GM12878 (cell line): ENCODE data around the gene FMN2. TPM values are rescaled to one million over a fixed set of nuclear protein-coding genes. Genes with fewer than 3 reads are reported as not detected.

ENCODE experiments used
- ATAC-seq: fragments of 200-7000 bp; cut with Tn5 transposase; 3 replicates; pipeline ENCODE4 v1.9.1; 2020; ENCODE audit warnings: mild to moderate bottlenecking, moderate library complexity
- BruUV-seq: library from RNA; stranded (reverse); fragments of 400-500 nt; replicated peaks from 2 replicates; lab custom pipeline; 2021; lab: Mats Ljungman, UMichigan
- CTCF ChIA-PET: fragments of 300-600 bp; sonication (Branson Sonifier 250); formaldehyde crosslinking; extraction: SDS; loops from one replicate; lab custom pipeline; 2021; ENCODE audit warnings: inconsistent platforms; lab: Yijun Ruan, JAX
- POLR2A ChIA-PET: fragments of 350-600 bp; formaldehyde crosslinking; extraction: SDS; loops from one replicate; lab custom pipeline; 2021; ENCODE audit warnings: inconsistent platforms; lab: Charles Lee
- RAD21 ChIA-PET: fragments of 300-600 bp; sonication (Branson Sonifier 250); formaldehyde crosslinking; loops from one replicate; lab custom pipeline; 2023; ENCODE audit warnings: antibody characterized with exemption; ENCODE audit not compliant: unreplicated experiment; lab: Charles Lee
- SMC1A ChIA-PET: fragments of 300-600 bp; sonication (Branson Sonifier 250); formaldehyde crosslinking; loops from one replicate; lab custom pipeline; 2023; ENCODE audit not compliant: unreplicated experiment, uncharacterized antibody; lab: Charles Lee
- DNase-seq: peaks from one replicate; pipeline ENCODE4 v3.0.0-alpha.2; 2011; ENCODE audit warnings: low read depth, low spot score
- FAIRE-seq: peaks from 3 replicates; lab custom pipeline; 2011; peaks lifted over from hg19 to GRCh38; lab: Jason Lieb, UNC
- H2AFZ ChIP-seq: 2 replicates; pipeline ENCODE4 v1.6.0; 2011; ENCODE audit warnings: low read depth, low read length, control low read depth; ENCODE audit not compliant: control insufficient read depth
- H3K27ac ChIP-seq: 2 replicates; pipeline ENCODE4 v1.5.1; 2011; ENCODE audit warnings: control low read depth; ENCODE audit not compliant: control insufficient read depth, insufficient read depth
- H3K27me3 ChIP-seq, 2 experiments: replicated peaks in 1 of 2; 2 replicates each; pipeline versions ENCODE4 v1.6.0 to v1.6.1; 2011; ENCODE audit warnings: low read length in 1 of 2; ENCODE audit not compliant: control insufficient read depth in 2 of 2, insufficient read depth in 2 of 2
- H3K36me3 ChIP-seq, 2 experiments: 2 replicates each; pipeline ENCODE4 v1.5.1; 2011; ENCODE audit warnings: low read length in 1 of 2; ENCODE audit not compliant: control insufficient read depth in 2 of 2, insufficient read depth in 2 of 2
- H3K4me1 ChIP-seq: 2 replicates; pipeline ENCODE4 v1.6.1; 2011; ENCODE audit warnings: mild to moderate bottlenecking, low read length, moderate library complexity, mixed read lengths; ENCODE audit not compliant: control insufficient read depth, insufficient read depth
- H3K4me2 ChIP-seq: 2 replicates; pipeline ENCODE4 v1.6.0; 2011; ENCODE audit warnings: control low read depth; ENCODE audit not compliant: control insufficient read depth, insufficient read depth
- H3K4me3 ChIP-seq: fragments of 200-600 bp; sonication (generic); 2 replicates; pipeline ENCODE4 v1.5.1; 2016
- H3K79me2 ChIP-seq: 2 replicates; pipeline ENCODE4 v1.6.0; 2011; ENCODE audit warnings: low read length; ENCODE audit not compliant: control insufficient read depth, insufficient read depth
- H3K9ac ChIP-seq: 2 replicates; pipeline ENCODE4 v1.8.0; 2011; ENCODE audit warnings: low read length, control low read depth, mixed read lengths; ENCODE audit not compliant: control insufficient read depth, insufficient read depth
- H3K9me3 ChIP-seq: replicated peaks from 3 replicates; pipeline ENCODE4 v1.5.1; 2011; ENCODE audit warnings: mild to moderate bottlenecking, low read length; ENCODE audit not compliant: control insufficient read depth, insufficient read depth
- H4K20me1 ChIP-seq: 2 replicates; pipeline ENCODE4 v1.6.0; 2011; ENCODE audit not compliant: control insufficient read depth, insufficient read depth
- FOS ChIP-seq: IDR thresholded peaks from 3 replicates; pipeline ENCODE4 v1.6.1; 2011; ENCODE audit warnings: borderline replicate concordance; ENCODE audit not compliant: insufficient read length; ENCODE audit errors: extremely low read depth
- FOXK2 ChIP-seq: fragments of 450-650 bp; IDR thresholded peaks from 2 replicates; pipeline ENCODE4 v1.6.1; 2017; ENCODE audit warnings: mild to moderate bottlenecking, moderate library complexity
- KLF5 ChIP-seq: fragments of 450-650 bp; IDR thresholded peaks from 2 replicates; pipeline ENCODE4 v1.6.1; 2014; ENCODE audit warnings: mild to moderate bottlenecking; ENCODE audit not compliant: partially characterized antibody
- POLR2AphosphoS2 ChIP-seq: IDR thresholded peaks from 2 replicates; pipeline ENCODE4 v1.6.1; 2011; ENCODE audit warnings: low read depth, mild to moderate bottlenecking, low read length, improper control_type of control experiment, moderate library complexity
- ZNF384 ChIP-seq: IDR thresholded peaks from 2 replicates; pipeline ENCODE4 v1.6.1; 2012; ENCODE audit warnings: low read depth, mild to moderate bottlenecking, low read length, improper control_type of control experiment, borderline replicate concordance
- WGBS: methylation state at CpG from one replicate; pipeline ENCODE4 v1.1.6; 2016; ENCODE audit warnings: low lambda C conversion rate; ENCODE audit not compliant: insufficient replicate concordance, insufficient coverage; ENCODE audit errors: missing lambda C conversion rate; 5-methylcytosine and 5-hydroxymethylcytosine counted together
- in situ Hi-C: fragments of 300-500 bp; cut with MboI; formaldehyde crosslinking; loops from 9 replicates; pipeline ENCODE4 v1.14.3; 2018; ENCODE audit warnings: mixed read lengths
- intact Hi-C: fragments of 100-400 bp; cut with micrococcal nuclease; formaldehyde crosslinking; loops from one replicate; pipeline ENCODE4 v1.14.2; 2022; ENCODE audit not compliant: unreplicated experiment
- polyA plus RNA-seq, 11 experiments: library from polyadenylated mRNA; depleted of rRNA in 4 of 11; unstranded in 6 of 11; stranded (reverse) in 5 of 11; fragments of >200 nt; fragmentation: Nextera tagmentation in 4 of 11; fragmentation: Illumina TruSeq in 1 of 11; extraction: Ambion mirVana in 4 of 11; extraction: Trizol in 1 of 11; gene quantifications; 1 replicate in 1 of 11; 2 replicates in 10 of 11; pipeline versions ENCODE4 v1.2.1 to v1.2.3, GENCODE V29; 2011 to 2016; ENCODE audit warnings: inconsistent platforms in 2 of 11, missing spikeins in 2 of 11, low read depth in 1 of 11
- total RNA-seq, 4 experiments: library from RNA; depleted of rRNA in 3 of 4; stranded (reverse); fragments of >200 nt in 3 of 4; fragmentation: Illumina TruSeq in 1 of 4; extraction: Trizol in 1 of 4; gene quantifications; 2 replicates each; pipeline versions ENCODE4 v1.2.1 to v1.2.3, GENCODE V29; 2013 to 2021
- TF ChIP-seq, protein P1 (sequence below): fragments of 150-350 bp; IDR thresholded peaks from 2 replicates; pipeline ENCODE4 v1.6.1; 2016; ENCODE audit warnings: low read depth, low read length
- TF ChIP-seq, protein P2 (sequence below): fragments of 450-650 bp; IDR thresholded peaks from 2 replicates; pipeline ENCODE4 v1.6.1; 2014; ENCODE audit warnings: mild to moderate bottlenecking

FMN2 gene
- total and polyA plus RNA-seq, 10 of the 15 experiments (the other 5 are each of a cell fraction or from before 2014, with no cell fraction given) = 0.60 TPM; not detected in 9

DNA sequence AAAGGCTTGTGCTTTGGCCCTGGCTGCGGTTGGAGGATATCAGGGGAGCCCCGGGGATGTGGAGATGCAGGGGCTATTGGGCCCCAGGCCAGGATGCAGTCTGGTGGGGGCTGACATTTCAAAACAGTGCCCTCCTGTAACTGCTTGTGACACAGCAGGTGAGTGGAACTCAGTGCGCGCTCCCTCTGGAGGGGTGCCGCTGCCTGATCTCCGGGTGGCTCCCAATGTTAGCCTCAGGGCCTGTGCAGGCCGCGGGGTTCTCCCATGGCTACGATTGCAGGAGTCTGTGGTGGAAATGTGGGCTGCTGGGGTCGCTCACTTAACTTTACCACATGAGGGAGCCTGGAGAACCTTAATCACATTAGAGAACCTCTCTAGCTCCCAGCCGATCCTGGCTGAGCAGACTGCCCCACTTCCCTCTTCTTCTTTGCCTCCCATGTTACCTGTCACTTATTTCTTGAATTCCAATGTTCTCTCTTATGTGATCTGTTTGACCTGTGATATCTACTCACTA is 163.2 kb downstream of the FMN2 start (continued):
- TF ChIP-seq, protein P1, sequence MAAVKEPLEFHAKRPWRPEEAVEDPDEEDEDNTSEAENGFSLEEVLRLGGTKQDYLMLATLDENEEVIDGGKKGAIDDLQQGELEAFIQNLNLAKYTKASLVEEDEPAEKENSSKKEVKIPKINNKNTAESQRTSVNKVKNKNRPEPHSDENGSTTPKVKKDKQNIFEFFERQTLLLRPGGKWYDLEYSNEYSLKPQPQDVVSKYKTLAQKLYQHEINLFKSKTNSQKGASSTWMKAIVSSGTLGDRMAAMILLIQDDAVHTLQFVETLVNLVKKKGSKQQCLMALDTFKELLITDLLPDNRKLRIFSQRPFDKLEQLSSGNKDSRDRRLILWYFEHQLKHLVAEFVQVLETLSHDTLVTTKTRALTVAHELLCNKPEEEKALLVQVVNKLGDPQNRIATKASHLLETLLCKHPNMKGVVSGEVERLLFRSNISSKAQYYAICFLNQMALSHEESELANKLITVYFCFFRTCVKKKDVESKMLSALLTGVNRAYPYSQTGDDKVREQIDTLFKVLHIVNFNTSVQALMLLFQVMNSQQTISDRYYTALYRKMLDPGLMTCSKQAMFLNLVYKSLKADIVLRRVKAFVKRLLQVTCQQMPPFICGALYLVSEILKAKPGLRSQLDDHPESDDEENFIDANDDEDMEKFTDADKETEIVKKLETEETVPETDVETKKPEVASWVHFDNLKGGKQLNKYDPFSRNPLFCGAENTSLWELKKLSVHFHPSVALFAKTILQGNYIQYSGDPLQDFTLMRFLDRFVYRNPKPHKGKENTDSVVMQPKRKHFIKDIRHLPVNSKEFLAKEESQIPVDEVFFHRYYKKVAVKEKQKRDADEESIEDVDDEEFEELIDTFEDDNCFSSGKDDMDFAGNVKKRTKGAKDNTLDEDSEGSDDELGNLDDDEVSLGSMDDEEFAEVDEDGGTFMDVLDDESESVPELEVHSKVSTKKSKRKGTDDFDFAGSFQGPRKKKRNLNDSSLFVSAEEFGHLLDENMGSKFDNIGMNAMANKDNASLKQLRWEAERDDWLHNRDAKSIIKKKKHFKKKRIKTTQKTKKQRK = no peak
- no peak for TF ChIP-seq ZNF384

DNA sequence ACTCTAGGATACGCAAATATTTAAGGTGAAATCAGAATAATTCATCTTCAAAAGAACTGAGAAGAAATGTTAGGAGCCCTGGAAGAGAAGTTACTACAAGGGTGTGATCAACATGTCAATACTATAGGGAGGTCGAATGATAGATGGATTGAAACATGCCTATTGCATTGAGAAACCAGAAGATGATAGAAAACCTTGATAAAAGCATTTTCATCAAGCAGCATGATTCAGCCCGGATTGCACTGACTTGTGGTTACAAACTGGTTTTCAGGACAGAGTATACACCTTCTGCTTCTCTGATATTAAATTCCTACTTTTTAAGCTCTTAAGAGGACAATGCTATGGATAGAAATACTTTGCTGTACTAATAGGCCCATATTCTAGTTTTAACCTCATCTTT is 164.2 kb downstream of the FMN2 start:
- Histone ChIP-seq H3K79me2 (no peaks in the 10 kb centered on the region), H3K9ac (no peak overlapping the region), H3K27me3 (no peaks in the 10 kb centered on the region), H3K4me2 (no peak overlapping the region), H3K27ac (no peak overlapping the region), H3K36me3 (no peaks in the 10 kb centered on the region), H3K4me3 (no peak overlapping the region), H4K20me1 (no peaks in the 10 kb centered on the region), H2AFZ (no peak overlapping the region), H3K9me3 (no peaks in the 10 kb centered on the region), H3K4me1 (no peaks in the 10 kb centered on the region)
- no peak for DNase-seq
- no TSS peak for BruUV-seq
- intact Hi-C loops (no loop called here), in situ Hi-C loops (no loop called here)
- SMC1A ChIA-PET = interaction anchor here (0.8 kb wide), 1 partner anchor 12 kb away, joined by 3 read pairs; no protein-coding TSS in a partner anchor
- WGBS = 18% methylated on average over 3 of the region's 3 CpGs
- TF ChIP-seq FOS (no peak), KLF5 (no peak), FOXK2 (no peak), POLR2AphosphoS2 (no peak)
- TF ChIP-seq, protein P2, sequence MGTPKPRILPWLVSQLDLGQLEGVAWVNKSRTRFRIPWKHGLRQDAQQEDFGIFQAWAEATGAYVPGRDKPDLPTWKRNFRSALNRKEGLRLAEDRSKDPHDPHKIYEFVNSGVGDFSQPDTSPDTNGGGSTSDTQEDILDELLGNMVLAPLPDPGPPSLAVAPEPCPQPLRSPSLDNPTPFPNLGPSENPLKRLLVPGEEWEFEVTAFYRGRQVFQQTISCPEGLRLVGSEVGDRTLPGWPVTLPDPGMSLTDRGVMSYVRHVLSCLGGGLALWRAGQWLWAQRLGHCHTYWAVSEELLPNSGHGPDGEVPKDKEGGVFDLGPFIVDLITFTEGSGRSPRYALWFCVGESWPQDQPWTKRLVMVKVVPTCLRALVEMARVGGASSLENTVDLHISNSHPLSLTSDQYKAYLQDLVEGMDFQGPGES = no peak
- CTCF ChIA-PET = no interaction called here
- FAIRE-seq = no peak
- POLR2A ChIA-PET = no interaction called here
- no peak for ATAC-seq
- RAD21 ChIA-PET = no interaction called here
